Keratinocyte (primary cell): ENCODE data around the gene FNDC3B. TPM values are rescaled to one million over a fixed set of nuclear protein-coding genes. Genes with fewer than 3 reads are reported as not detected.

Experiments
- DNase-seq: peaks from one replicate; pipeline ENCODE4 v3.0.0-alpha.2; 2011; ENCODE audit warnings: low read depth, missing footprints, low spot score
- FAIRE-seq: peaks from 2 replicates; lab custom pipeline; 2011; peaks lifted over from hg19 to GRCh38; lab: Jason Lieb, UNC
- H2AFZ ChIP-seq: 2 replicates; pipeline ENCODE4 v1.6.0; 2012; ENCODE audit warnings: low read length, control low read depth, inconsistent platforms; ENCODE audit not compliant: control insufficient read depth
- H3K27ac ChIP-seq: 2 replicates; pipeline ENCODE4 v1.5.1; 2011; ENCODE audit warnings: low read length; ENCODE audit not compliant: control insufficient read depth, insufficient read depth
- H3K27me3 ChIP-seq: 3 replicates; pipeline ENCODE4 v1.6.0; 2011; ENCODE audit warnings: low read length; ENCODE audit not compliant: control insufficient read depth, insufficient read depth; ENCODE audit errors: extremely low read depth
- H3K36me3 ChIP-seq, 2 experiments: 2 replicates in 1 of 2; 3 replicates in 1 of 2; pipeline ENCODE4 v1.5.1; 2011; ENCODE audit warnings: low read length in 2 of 2, mild to moderate bottlenecking in 1 of 2; ENCODE audit not compliant: control insufficient read depth in 2 of 2, insufficient read depth in 2 of 2; ENCODE audit errors: extremely low read depth in 1 of 2
- H3K4me1 ChIP-seq: 3 replicates; pipeline ENCODE4 v1.5.1; 2011; ENCODE audit warnings: low read length; ENCODE audit not compliant: control insufficient read depth, insufficient read depth; ENCODE audit errors: extremely low read depth
- H3K4me2 ChIP-seq: 3 replicates; pipeline ENCODE4 v1.6.0; 2011; ENCODE audit warnings: low read depth, low read length; ENCODE audit not compliant: control insufficient read depth, insufficient read depth; ENCODE audit errors: extremely low read depth
- H3K4me3 ChIP-seq, 3 experiments: fragments of 200-600 bp in 1 of 3; sonication (generic) in 1 of 3; 2 replicates in 2 of 3; 3 replicates in 1 of 3; pipeline ENCODE4 v1.5.1; 2011 to 2016; ENCODE audit warnings: low read length in 3 of 3, mild to moderate bottlenecking in 3 of 3, control low read depth in 2 of 3, inconsistent platforms in 1 of 3, low read depth in 1 of 3, mixed read lengths in 1 of 3, mixed run types in 1 of 3, moderate library complexity in 1 of 3; ENCODE audit not compliant: control insufficient read depth in 2 of 3, insufficient read depth in 2 of 3; ENCODE audit errors: extremely low read depth in 1 of 3
- H3K79me2 ChIP-seq: 2 replicates; pipeline ENCODE4 v1.6.0; 2012; ENCODE audit warnings: low read length; ENCODE audit not compliant: control insufficient read depth, insufficient read depth
- H3K9ac ChIP-seq: 3 replicates; pipeline ENCODE4 v1.6.0; 2011; ENCODE audit warnings: low read length; ENCODE audit not compliant: control insufficient read depth, insufficient read depth; ENCODE audit errors: extremely low read depth
- H3K9me1 ChIP-seq: 3 replicates; pipeline ENCODE4 v1.6.0; 2011; ENCODE audit warnings: low read length; ENCODE audit not compliant: control insufficient read depth, insufficient read depth; ENCODE audit errors: extremely low read depth
- H3K9me3 ChIP-seq: 2 replicates; pipeline ENCODE4 v1.5.1; 2012; ENCODE audit warnings: low read depth, low read length; ENCODE audit not compliant: control insufficient read depth
- H4K20me1 ChIP-seq: 3 replicates; pipeline ENCODE4 v1.6.0; 2011; ENCODE audit warnings: low read length; ENCODE audit not compliant: control insufficient read depth, insufficient read depth; ENCODE audit errors: extremely low read depth
- CTCF ChIP-seq, 3 experiments: IDR thresholded peaks in 1 of 3; conservative IDR thresholded peaks in 1 of 3; optimal IDR thresholded peaks in 1 of 3; 2 replicates in 2 of 3; 3 replicates in 1 of 3; pipeline versions ENCODE3 to v1.5.1; 2011; ENCODE audit warnings: low read length in 3 of 3, mild to moderate bottlenecking in 3 of 3, moderate library complexity in 2 of 3, control low read depth in 1 of 3, inconsistent platforms in 1 of 3; ENCODE audit not compliant: insufficient read depth in 2 of 3; ENCODE audit errors: extremely low read depth in 1 of 3
- EZH2 ChIP-seq: IDR thresholded peaks from one replicate; pipeline ENCODE4 v1.6.1; 2012; ENCODE audit warnings: inconsistent platforms, mild to moderate bottlenecking, low read length, moderate library complexity
- dilution Hi-C: fragments of 300-500 bp; cut with MboI; formaldehyde crosslinking; loops from one replicate; pipeline ENCODE4 v1.7.0; 2020; ENCODE audit warnings: low sequenced_read_pairs; ENCODE audit not compliant: extremely low pct_ligation_motif_present
- polyA plus RNA-seq, 5 experiments: library from polyadenylated mRNA; depleted of rRNA in 3 of 5; stranded (reverse) in 3 of 5; stranded (forward) in 1 of 5; unstranded in 1 of 5; fragments of >200 nt; gene quantifications; 1 replicate in 1 of 5; 2 replicates in 3 of 5; 3 replicates in 1 of 5; pipeline versions ENCODE4 v1.2.1 to v1.2.3, GENCODE V29; 2011 to 2012; ENCODE audit warnings: missing spikeins in 2 of 5, low read depth in 1 of 5, low replicate concordance in 1 of 5

The FNDC3B gene
- polyA plus RNA-seq, 1 donor (not counting 4 experiments of a cell fraction or from before 2014, with no cell fraction given): 31.4 TPM

- Histone ChIP-seq H3K9me1 (no peaks in the 10 kb centered on the region), H3K4me2 (no peak overlapping the region), H4K20me1 (peaks cover 2% of the 10 kb centered on the region), H2AFZ (no peak overlapping the region), H3K4me1 (no peaks in the 10 kb centered on the region), H3K27me3 (no peaks in the 10 kb centered on the region), H3K27ac (no peak overlapping the region), H3K9me3 (no peaks in the 10 kb centered on the region), H3K36me3 (peaks cover 10 to 21% of the 10 kb centered on the region in 2 experiments), H3K79me2 (peaks cover 3% of the 10 kb centered on the region), H3K4me3 (no peak overlapping the region), H3K9ac (no peak overlapping the region)
- no peak for DNase-seq
- no peak for FAIRE-seq
- dilution Hi-C loops: no loop called here
- TF ChIP-seq CTCF (optimal IDR thresholded peaks at IDR 0.05 in 1 of 3, IDR thresholded peaks at IDR 0.05 in 1 of 3, conservative IDR thresholded peaks at IDR 0.05 in 1 of 3; ENCODE audit: extremely low read depth in 1 of 3, insufficient read depth in 2 of 3, low read length in 3 of 3) (no peak), EZH2 (no peak)
Observed at GRCh38 chr3:172258624-172259023, 219.2 kb downstream of the FNDC3B start.

GRCh38 chr3:172259111-172259541 lies 219.7 kb downstream of the FNDC3B start:
- Histone ChIP-seq H4K20me1 (peaks cover 2% of the 10 kb centered on the region), H3K4me3 (no peak overlapping the region), H3K9ac (no peak overlapping the region), H3K27ac (no peak overlapping the region), H3K4me1 (no peaks in the 10 kb centered on the region), H3K9me3 (no peaks in the 10 kb centered on the region), H3K27me3 (no peaks in the 10 kb centered on the region), H3K9me1 (no peaks in the 10 kb centered on the region), H3K36me3 (peaks cover 10 to 21% of the 10 kb centered on the region in 2 experiments), H3K79me2 (peaks cover 3% of the 10 kb centered on the region), H2AFZ (no peak overlapping the region), H3K4me2 (no peak overlapping the region)
- FAIRE-seq: no peak
- no peak for DNase-seq
- TF ChIP-seq EZH2 (no peak), CTCF (optimal IDR thresholded peaks at IDR 0.05 in 1 of 3, IDR thresholded peaks at IDR 0.05 in 1 of 3, conservative IDR thresholded peaks at IDR 0.05 in 1 of 3; ENCODE audit: extremely low read depth in 1 of 3, insufficient read depth in 2 of 3, low read length in 3 of 3) (no peak)
- dilution Hi-C loops: no loop called here
